ENCODE measurements around the gene USP31. TPM values are rescaled to one million over a fixed set of nuclear protein-coding genes. Genes with fewer than 3 reads are reported as not detected.

The USP31 gene
- total and polyA plus RNA-seq, 2 of the 13 experiments (the other 11 are each of a cell fraction or from before 2014, with no cell fraction given), result 22.5 to 23.3 TPM

- no peak for TF ChIP-seq BATF2 (CRISPR knock-in tag; IDR thresholded peaks at IDR 0.05)
- 0 out of 2 replicates have a peak, but pooled peaks have one; percentile 15 for TF ChIP-seq ZNF414 (CRISPR knock-in tag; IDR thresholded peaks at IDR 0.05)
- peak; percentile 70 for TF ChIP-seq CREM (IDR thresholded peaks at IDR 0.05)
- TF ChIP-seq CREM (CRISPR knock-in tag; IDR thresholded peaks at IDR 0.05), result no peak
- no peak for TF ChIP-seq TMF1 (CRISPR knock-in tag; IDR thresholded peaks at IDR 0.05; ENCODE audit: low read depth)
- no peak for TF ChIP-seq FOXK2 (IDR thresholded peaks at IDR 0.05)
- no peak for TF ChIP-seq SRY (CRISPR knock-in tag; IDR thresholded peaks at IDR 0.05)
- no peak for TF ChIP-seq CAMTA2 (CRISPR knock-in tag; IDR thresholded peaks at IDR 0.05; ENCODE audit: borderline replicate concordance)
- TF ChIP-seq RBFOX2 (IDR thresholded peaks at IDR 0.05; ENCODE audit: low read depth, low read length), result no peak
- no peak for TF ChIP-seq XBP1 (CRISPR knock-in tag; IDR thresholded peaks at IDR 0.05)
- no peak for TF ChIP-seq SNAPC5 (CRISPR knock-in tag; IDR thresholded peaks at IDR 0.05; ENCODE audit: borderline replicate concordance)
- TF ChIP-seq PHF5A (CRISPR knock-in tag; IDR thresholded peaks at IDR 0.05; ENCODE audit: low read depth, unreplicated experiment), result no peak
- TF ChIP-seq ZNF557 (CRISPR knock-in tag; IDR thresholded peaks at IDR 0.05), result no peak
- peak; percentile 55 for TF ChIP-seq MED1 (CRISPR knock-in tag; IDR thresholded peaks at IDR 0.05)
- no peak for TF ChIP-seq KDM4B (CRISPR knock-in tag; IDR thresholded peaks at IDR 0.05)
- no peak for TF ChIP-seq ZFP36L1 (CRISPR knock-in tag; IDR thresholded peaks at IDR 0.05)
- 0 out of 2 replicates have a peak, but pooled peaks have one; percentile 50 for TF ChIP-seq ZNF441 (CRISPR knock-in tag; IDR thresholded peaks at IDR 0.05; ENCODE audit: borderline replicate concordance)
- no peak for TF ChIP-seq RORA (CRISPR knock-in tag; IDR thresholded peaks at IDR 0.05)
- TF ChIP-seq POLR2G (IDR thresholded peaks at IDR 0.05; ENCODE audit: low read depth, low read length), result 0 out of 2 replicates have a peak, but pooled peaks have one; percentile 32
- TF ChIP-seq ARHGAP35 (CRISPR knock-in tag; IDR thresholded peaks at IDR 0.05; ENCODE audit: borderline replicate concordance), result 0 out of 2 replicates have a peak, but pooled peaks have one; percentile 48
- TF ChIP-seq GATA4 (IDR thresholded peaks at IDR 0.05; ENCODE audit: borderline replicate concordance, low read depth), result no peak
- TF ChIP-seq ZNF337 (CRISPR knock-in tag; IDR thresholded peaks at IDR 0.05; ENCODE audit: borderline replicate concordance, low read depth), result 0 out of 2 replicates have a peak, but pooled peaks have one; percentile 55
- TF ChIP-seq PAWR (CRISPR knock-in tag; IDR thresholded peaks at IDR 0.05; ENCODE audit: borderline replicate concordance), result no peak
- no peak for TF ChIP-seq MAZ (IDR thresholded peaks at IDR 0.05; ENCODE audit: borderline replicate concordance, low read depth, low read length)
- no peak for TF ChIP-seq MAZ (CRISPR knock-in tag; IDR thresholded peaks at IDR 0.05; ENCODE audit: low read depth)
- TF ChIP-seq ZNF576 (CRISPR knock-in tag; IDR thresholded peaks at IDR 0.05), result no peak
- TF ChIP-seq THYN1 (CRISPR knock-in tag; IDR thresholded peaks at IDR 0.05; ENCODE audit: borderline replicate concordance, low read depth), result no peak
- TF ChIP-seq PAX8 (CRISPR knock-in tag; IDR thresholded peaks at IDR 0.05; ENCODE audit: borderline replicate concordance), result no peak; the same call in 1 of the 2 replicates
- peak; percentile 48; the same call in 1 of the 2 replicates for TF ChIP-seq ISL2 (CRISPR knock-in tag; IDR thresholded peaks at IDR 0.05)
- no peak; the same call in 1 of the 2 replicates for TF ChIP-seq LBX2 (CRISPR knock-in tag; IDR thresholded peaks at IDR 0.05; ENCODE audit: borderline replicate concordance)
Observed at GRCh38 chr16:23141959-23142740, 7.1 kb downstream of the USP31 start (continued).

Data from HepG2 (cell line).